HG03439 (cell line): ENCODE measurements around the gene TNFSF4.
"Not testable (repeated sequence)": the region's sequence is repeated elsewhere in the genome, so short reads cannot be mapped to it uniquely, and the experiment has no call there.

Experiments used
- ATAC-seq: cut with Tn5 transposase; IDR thresholded peaks from one replicate; pipeline ENCODE4 v1.9.1; 2021; ENCODE audit warnings: mild to moderate bottlenecking, moderate library complexity; ENCODE audit not compliant: unreplicated experiment

Gene TNFSF4

GRCh38 chr1:173206816-173207568 is at the start of gene TNFSF4:
Gene TNFSF4, minus strand, starts transcription at chr1:173207331. Its CDS starts 155 bp downstream, at chr1:173207176.
- no peak for ATAC-seq

GRCh38 chr1:173255214-173255813 is 48.2 kb upstream of the TNFSF4 start:
- ATAC-seq = no peak

DNA sequence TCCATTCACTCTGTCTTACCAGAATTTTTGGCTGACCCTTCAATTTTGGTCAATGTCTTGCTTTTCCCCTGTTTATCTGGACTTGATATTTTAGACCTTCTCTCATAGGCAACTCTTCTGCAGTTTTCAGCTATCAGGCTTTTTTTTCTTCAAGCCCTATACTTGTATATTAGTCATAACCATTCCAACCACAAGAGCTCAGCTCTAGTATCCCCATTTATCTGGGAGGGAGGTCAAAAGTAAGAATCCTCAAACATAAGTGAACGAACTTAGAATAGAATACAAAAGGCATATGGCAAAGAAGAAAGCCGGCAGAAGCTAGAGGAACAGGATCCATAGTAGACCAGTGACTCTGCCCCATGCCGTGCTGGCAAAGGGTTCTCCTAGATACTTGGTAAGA is 45.9 kb upstream of the TNFSF4 start:
- ATAC-seq = no peak

DNA sequence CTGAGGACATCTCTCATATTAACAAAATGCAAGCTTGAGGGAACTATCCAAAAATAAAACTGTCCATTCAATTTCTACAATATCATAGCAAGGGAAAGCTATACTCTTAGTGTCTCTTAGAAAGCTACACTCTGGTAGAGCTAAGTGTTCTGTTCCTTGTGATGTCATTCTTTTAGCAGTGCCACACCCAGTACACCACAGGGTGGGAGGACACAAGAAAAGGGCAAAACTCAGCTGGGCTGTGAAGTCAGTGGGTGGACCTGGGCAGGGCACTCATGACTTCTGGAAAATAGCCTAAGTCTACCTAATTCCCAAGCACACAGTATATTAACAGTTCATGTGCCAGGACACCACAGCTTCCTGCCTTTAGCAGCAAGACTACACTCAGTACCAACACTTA is 42.2 kb upstream of the TNFSF4 start:
- no peak for ATAC-seq

- no peak for ATAC-seq
Measured at GRCh38 chr1:173248247-173248940, 41.3 kb upstream of the TNFSF4 start.

- ATAC-seq = no peak
Measured at GRCh38 chr1:173245892-173246291, 38.8 kb upstream of the TNFSF4 start.

- no peak for ATAC-seq
Measured at GRCh38 chr1:173243300-173243699, 36.2 kb upstream of the TNFSF4 start.

GRCh38 chr1:173241528-173242347 is 34.6 kb upstream of the TNFSF4 start:
- ATAC-seq = no peak

- ATAC-seq = no peak
Measured at GRCh38 chr1:173240609-173241008, 33.5 kb upstream of the TNFSF4 start.

DNA sequence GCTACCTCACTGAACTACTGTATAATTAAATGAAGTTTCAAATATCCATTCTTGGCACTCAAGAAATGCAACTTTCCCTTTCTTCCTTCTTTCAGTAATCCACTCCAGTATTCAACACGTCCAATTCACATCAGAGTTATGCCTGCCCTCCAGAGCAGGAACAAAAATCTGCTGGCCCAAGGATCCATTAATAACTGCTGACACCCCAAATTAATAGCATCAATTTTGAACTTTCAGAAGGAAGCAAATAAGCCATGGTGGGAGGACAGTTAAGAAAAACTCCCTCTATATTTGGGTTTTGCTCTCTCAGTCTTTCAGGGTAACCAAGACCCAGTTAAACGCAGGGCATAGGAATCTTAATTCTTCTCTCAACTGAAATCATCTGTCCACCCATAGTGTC is 31.9 kb upstream of the TNFSF4 start:
- ATAC-seq = no peak

DNA sequence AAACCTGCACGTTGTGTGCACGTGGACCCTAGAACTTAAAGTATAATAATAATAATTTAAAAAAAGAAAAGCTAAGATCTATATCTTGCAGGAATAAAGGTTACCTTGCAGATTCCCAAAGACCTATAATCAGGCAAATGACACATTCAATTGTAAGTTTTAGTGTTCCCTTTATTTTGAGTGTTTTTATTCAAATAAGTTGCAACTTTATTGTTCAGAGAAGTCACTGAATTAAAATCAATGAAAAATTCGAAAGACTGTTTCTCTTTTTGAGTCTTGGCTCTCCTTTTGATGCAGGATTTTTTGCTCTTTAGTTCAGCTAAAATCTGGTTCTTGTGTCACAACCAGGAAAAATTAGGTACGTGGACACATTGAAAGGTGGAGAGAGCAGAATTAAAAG is 27.8 kb upstream of the TNFSF4 start:
- no peak for ATAC-seq

DNA sequence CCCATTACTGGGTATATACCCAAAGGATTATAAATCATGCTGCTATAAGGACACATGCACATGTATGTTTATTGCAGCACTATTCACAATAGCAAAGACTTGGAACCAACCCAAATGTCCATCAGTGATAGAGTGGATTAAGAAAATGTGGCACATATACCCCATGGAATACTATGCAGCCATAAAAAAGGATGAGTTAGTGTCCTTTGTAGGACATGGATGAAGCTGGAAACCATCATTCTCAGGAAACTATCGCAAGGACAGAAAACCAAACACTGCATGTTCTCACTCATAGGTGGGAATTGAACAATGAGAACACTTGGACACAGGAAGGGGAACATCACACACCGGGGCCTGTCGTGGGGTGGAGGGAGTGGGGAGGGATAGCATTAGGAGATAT is 27.3 kb upstream of the TNFSF4 start:
- not testable (repeated sequence) for ATAC-seq

DNA sequence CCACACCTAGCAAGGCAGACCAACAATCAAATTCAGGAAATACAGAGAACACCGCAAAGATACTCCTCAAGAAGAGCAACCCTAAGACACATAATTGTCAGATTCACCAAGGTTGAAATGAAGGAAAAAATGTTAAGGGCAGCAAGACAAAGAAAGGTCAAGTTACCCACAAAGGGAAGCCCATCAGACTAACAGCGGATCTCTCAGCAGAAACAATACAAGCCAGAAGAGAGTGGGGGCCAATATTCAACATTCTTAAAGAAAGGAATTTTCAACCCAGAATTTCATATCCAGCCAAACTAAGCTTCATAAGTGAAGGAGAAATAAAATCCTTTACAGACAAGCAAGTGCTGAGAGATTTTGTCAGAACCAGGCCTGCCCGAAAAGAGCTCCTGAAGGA is 21.9 kb upstream of the TNFSF4 start:
- not testable (repeated sequence) for ATAC-seq

DNA sequence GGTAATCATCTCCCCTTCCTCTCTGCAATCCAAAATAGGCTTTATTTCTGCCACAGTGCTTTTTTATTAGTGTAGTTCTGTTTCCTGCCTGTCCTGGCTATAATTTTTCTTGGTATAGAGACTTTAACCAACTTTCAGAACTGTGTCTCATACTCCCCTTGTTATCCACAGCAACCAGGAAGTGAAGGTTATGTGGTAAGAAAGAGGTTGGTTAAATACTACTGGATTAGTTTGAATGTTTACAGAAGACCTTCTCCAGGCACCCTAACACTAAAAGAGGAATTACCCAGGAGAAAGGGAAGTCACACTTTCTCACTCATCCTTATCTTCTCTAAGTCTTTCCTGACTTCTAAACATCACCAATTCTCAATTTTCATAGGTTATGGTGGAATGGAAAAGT is 17.8 kb upstream of the TNFSF4 start:
- no peak for ATAC-seq

- no peak for ATAC-seq
Measured at GRCh38 chr1:173224280-173224892, 17.3 kb upstream of the TNFSF4 start.

- ATAC-seq = no peak
Measured at GRCh38 chr1:173223031-173223380, 15.9 kb upstream of the TNFSF4 start.

DNA sequence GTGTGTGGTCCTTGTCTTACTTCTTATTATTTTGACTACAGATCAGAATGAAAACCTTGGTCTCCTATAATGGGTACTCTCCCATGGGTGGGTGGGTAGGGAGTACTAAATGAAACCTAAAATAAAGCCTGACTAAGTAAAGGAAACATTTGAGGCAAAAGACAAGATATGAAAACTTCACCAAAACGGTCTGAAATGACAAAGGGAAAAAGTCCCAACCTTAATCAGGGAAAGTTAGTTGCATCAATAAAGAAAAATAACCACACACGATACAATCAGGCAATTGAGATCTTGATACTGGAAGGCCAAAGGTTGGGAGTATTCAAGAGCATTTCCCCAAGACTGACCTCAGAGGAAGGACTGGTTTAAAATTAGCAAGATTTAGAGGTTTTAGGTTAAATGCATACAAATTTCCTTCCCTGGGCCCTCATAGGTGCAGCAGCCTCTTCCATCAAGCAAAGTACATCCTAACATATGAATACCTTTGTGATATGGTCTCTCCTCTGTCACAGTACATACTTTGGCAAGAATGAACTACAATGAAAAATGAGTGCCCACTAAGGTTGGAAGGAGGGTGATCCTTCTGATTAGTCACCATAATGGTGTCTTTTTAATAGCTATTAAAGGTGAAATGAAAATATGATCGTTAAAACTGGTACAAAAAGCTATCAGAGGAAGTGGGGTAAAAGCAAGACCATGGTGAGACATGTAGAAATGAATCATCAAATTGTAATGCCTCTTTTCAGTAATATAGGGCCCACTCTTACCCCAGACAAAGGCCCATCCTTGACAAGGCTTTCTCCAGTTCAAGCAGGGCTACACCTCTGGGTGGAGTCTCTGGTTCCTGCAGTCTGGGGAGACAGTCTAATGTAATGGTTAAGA is 15.3 kb upstream of the TNFSF4 start:
- no peak for ATAC-seq

GRCh38 chr1:173220157-173220556 is 13.0 kb upstream of the TNFSF4 start:
- no peak for ATAC-seq

DNA sequence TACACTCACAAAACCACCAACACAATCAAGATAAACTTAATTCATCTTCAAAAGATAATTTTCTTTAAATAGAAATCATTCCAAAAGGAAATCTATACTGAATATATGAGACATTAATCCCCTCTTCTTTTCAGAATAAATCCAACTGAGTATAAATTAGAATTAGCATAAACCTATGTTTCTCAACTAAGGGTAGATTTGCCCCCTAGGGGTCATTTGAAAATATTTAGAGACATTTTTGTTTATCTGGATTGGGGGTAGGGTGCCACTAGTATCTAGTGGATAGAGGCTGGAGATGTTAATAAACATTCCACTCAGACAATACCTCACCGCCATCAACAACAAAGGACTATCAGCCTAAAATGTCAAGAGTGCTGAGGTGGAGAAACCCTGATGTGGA is 6.5 kb upstream of the TNFSF4 start:
- no peak for ATAC-seq

DNA sequence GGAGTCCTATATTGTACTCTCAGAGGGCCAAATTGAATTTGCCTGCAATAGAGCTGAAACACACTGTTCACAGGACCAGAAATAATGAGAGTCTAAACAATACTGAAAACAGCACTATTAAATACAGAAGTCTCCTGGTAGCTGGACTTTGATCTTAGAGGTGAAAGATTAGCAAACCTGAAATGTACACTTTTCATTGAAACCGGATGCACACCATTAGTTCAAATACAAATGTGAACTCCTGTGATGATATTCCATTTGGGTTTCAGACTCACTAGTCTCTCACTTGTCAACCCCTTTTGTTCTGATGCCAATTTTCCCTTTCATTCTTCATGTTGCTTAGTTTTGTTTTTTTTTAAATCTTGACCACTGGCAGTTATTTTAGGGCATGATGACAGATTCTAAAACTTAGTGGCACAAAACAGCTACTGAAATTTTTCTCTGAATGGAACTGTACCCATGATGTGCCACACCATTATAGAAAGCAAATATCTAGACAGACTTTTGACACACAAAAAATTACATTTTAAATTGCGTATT is 5.9 kb upstream of the TNFSF4 start:
- peak; percentile 75 for ATAC-seq
